AML-193 (cell line): Measurements from ENCODE around the gene SLC4A4.

Experiments
- DNase-seq, 2 experiments: peaks; one replicate each; lab custom pipeline; 2025; lab: John Stamatoyannopoulos, UW

The SLC4A4 gene

GRCh38 chr4:71602289-71602900 lies 263.6 kb downstream of the SLC4A4 start:
- no peak for DNase-seq

GRCh38 chr4:71604785-71605184 lies 266.0 kb downstream of the SLC4A4 start:
- no peak for DNase-seq

- DNase-seq: no peak
Measured at GRCh38 chr4:71607109-71607508, 268.3 kb downstream of the SLC4A4 start.

- DNase-seq: no peak
Measured at GRCh38 chr4:71607780-71608677, 269.2 kb downstream of the SLC4A4 start.

GRCh38 chr4:71608678-71609071 lies 269.9 kb downstream of the SLC4A4 start:
- no peak for DNase-seq

- DNase-seq: no peak
Measured at GRCh38 chr4:71609167-71609566, 270.3 kb downstream of the SLC4A4 start.

GRCh38 chr4:71609651-71610050 lies 270.8 kb downstream of the SLC4A4 start:
- DNase-seq: no peak

- DNase-seq: no peak
Measured at GRCh38 chr4:71614621-71615020, 275.8 kb downstream of the SLC4A4 start.

- DNase-seq: no peak
Measured at GRCh38 chr4:71616168-71616811, 277.5 kb downstream of the SLC4A4 start.
